ENCODE data around the gene PDHX.

PDHX gene

DNA sequence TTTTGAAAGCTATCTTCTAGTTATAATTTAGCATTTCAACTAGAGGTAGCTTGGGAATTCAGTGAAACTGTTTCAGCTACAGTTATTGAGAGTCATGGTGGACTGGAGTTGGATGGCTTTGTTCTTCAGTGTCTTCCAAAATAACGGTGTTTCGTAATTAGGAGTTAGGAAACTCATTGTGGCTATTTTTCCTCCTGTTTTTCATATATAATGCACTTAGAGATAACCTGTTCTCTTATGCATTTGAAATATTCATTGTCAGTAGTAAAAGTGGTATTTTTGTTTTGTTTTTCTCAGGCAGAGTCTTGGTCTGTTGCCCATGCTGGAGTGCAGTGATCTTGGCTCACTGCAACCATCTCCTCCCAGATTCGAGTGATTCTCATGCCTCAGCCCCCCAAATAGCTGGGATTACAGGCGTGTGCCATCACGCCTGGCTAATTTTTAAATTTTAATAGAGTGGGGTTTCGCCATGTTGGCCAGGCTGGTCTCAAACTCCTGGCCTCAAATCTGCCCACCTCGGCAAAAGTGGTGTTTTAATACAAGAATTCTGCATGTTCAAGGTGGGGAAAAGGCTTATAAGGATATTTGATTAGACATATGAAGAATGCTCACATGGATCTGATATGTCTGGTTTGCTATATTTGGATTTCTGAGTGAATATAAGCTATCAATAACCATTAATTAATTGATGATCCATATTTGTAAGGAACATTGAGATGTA, 12.7 kb downstream of the PDHX start:
- H3K27ac ChIP-seq: no peak overlapping the region
- ChIA-PET CTCF (interaction anchor here (0.6 kb wide), 1 partner anchor 143 kb away, joined by 3 read pairs; no protein-coding TSS in a partner anchor), POLR2A (ENCODE audit: low non-redundant PET) (no interaction called here)
- TF ChIP-seq, protein P1, sequence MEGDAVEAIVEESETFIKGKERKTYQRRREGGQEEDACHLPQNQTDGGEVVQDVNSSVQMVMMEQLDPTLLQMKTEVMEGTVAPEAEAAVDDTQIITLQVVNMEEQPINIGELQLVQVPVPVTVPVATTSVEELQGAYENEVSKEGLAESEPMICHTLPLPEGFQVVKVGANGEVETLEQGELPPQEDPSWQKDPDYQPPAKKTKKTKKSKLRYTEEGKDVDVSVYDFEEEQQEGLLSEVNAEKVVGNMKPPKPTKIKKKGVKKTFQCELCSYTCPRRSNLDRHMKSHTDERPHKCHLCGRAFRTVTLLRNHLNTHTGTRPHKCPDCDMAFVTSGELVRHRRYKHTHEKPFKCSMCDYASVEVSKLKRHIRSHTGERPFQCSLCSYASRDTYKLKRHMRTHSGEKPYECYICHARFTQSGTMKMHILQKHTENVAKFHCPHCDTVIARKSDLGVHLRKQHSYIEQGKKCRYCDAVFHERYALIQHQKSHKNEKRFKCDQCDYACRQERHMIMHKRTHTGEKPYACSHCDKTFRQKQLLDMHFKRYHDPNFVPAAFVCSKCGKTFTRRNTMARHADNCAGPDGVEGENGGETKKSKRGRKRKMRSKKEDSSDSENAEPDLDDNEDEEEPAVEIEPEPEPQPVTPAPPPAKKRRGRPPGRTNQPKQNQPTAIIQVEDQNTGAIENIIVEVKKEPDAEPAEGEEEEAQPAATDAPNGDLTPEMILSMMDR (conservative IDR thresholded peaks at IDR 0.05; ENCODE audit: low read depth): no peak
- no peak for DNase-seq (ENCODE audit: low spot score)

GRCh38 chr11:34929794-34930763, 13.7 kb downstream of the PDHX start:
- ChIA-PET CTCF (interaction anchor here (0.6 kb wide), 1 partner anchor 144 kb away, joined by 3 read pairs; no protein-coding TSS in a partner anchor), POLR2A (ENCODE audit: low non-redundant PET) (no interaction called here)
- no peak overlapping the region for H3K27ac ChIP-seq
- TF ChIP-seq, protein P1 (conservative IDR thresholded peaks at IDR 0.05; ENCODE audit: low read depth): no peak
- no peak for DNase-seq (ENCODE audit: low spot score)

GRCh38 chr11:34936945-34937629, 20.7 kb downstream of the PDHX start:
- DNase-seq (ENCODE audit: low spot score): no peak
- no peak overlapping the region for H3K27ac ChIP-seq
- CTCF ChIA-PET: interaction anchor here (1.2 kb wide), 1 partner anchor 10 kb away, joined by 5 read pairs; no protein-coding TSS in a partner anchor
- TF ChIP-seq, protein P1 (conservative IDR thresholded peaks at IDR 0.05; ENCODE audit: low read depth): no peak
- POLR2A ChIA-PET (ENCODE audit: low non-redundant PET): no interaction called here

- no peak overlapping the region for H3K27ac ChIP-seq
- no peak for DNase-seq (ENCODE audit: low spot score)
- POLR2A ChIA-PET (ENCODE audit: low non-redundant PET): no interaction called here
- TF ChIP-seq, protein P1 (conservative IDR thresholded peaks at IDR 0.05; ENCODE audit: low read depth): no peak
- CTCF ChIA-PET: no interaction called here
Observed at GRCh38 chr11:34938611-34939010, 22.2 kb downstream of the PDHX start.

DNA sequence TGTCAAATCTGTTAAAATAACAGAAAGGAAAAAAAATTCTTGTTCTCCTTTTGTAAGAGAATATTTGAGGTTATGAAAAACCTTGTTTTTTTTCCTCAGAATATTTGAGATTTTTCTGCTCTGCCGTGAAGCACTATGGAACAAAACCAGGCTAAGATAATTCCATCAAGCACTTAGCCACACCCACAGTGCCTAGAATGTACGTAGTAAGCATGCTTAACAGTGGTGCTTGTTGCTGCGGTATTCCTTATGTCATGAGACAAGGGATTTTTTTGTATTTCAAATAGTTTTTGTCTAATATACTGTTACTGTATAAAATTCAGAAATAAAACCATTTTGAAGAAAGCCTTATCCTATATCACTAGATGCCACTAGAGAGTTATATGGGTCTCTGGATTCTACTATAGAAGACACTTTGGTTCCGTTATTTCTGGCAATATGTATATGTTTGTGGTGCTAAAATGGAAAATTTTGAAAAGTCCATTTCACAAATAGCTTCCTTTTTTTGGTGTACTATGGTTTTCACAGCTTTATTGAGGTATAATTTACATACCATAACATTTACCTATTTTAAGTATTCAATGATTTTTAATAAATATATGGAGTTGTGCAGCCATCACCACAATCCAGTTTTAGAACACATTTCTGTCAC, 23.7 kb downstream of the PDHX start:
- CTCF ChIA-PET: interaction anchor here (0.7 kb wide), 1 partner anchor 342 kb away, joined by 3 read pairs; no protein-coding TSS in a partner anchor
- TF ChIP-seq, protein P1 (conservative IDR thresholded peaks at IDR 0.05; ENCODE audit: low read depth): no peak
- DNase-seq (ENCODE audit: low spot score): no peak
- POLR2A ChIA-PET (ENCODE audit: low non-redundant PET): no interaction called here
- H3K27ac ChIP-seq: no peak overlapping the region

All from RWPE1 (cell line).